Measurements from ENCODE around the gene ZNF474. TPM values are rescaled to one million over a fixed set of nuclear protein-coding genes. Genes with fewer than 3 reads are reported as not detected.
"Not testable (repeated sequence)": the region's sequence is repeated elsewhere in the genome, so short reads cannot be mapped to it uniquely, and the experiment has no call there.

ZNF474 gene
- 0.96 and 4.9 TPM in 2 replicates for total RNA-seq (2014; rRNA removed; shearing (Covaris generic); ENCODE audit: low replicate concordance)

- in situ Hi-C loops (cut with HindIII; ENCODE audit: low pct_unique_long_range_greater_than_20kb, low sequenced_read_pairs) = no loop called here
- peak; percentile 77 for DNase-seq (ENCODE audit: low read depth)
These were observed at the start of gene ZNF474 for GRCh38 chr5:122129306-122129705. Gene ZNF474 (plus strand): TSS chr5:122129546. CDS start chr5:122151991, 22,445 bp downstream.

GRCh38 chr5:122081541-122081940 is 47.8 kb upstream of the ZNF474 start:
- in situ Hi-C loops (cut with HindIII; ENCODE audit: low pct_unique_long_range_greater_than_20kb, low sequenced_read_pairs) = no loop called here
- DNase-seq (ENCODE audit: low read depth) = no peak

GRCh38 chr5:122083535-122083934 is 45.8 kb upstream of the ZNF474 start:
- DNase-seq (ENCODE audit: low read depth) = no peak
- in situ Hi-C loops (cut with HindIII; ENCODE audit: low pct_unique_long_range_greater_than_20kb, low sequenced_read_pairs) = no loop called here

- in situ Hi-C loops (cut with HindIII; ENCODE audit: low pct_unique_long_range_greater_than_20kb, low sequenced_read_pairs) = no loop called here
- DNase-seq (ENCODE audit: low read depth) = no peak
These were observed 44.3 kb upstream of the ZNF474 start for GRCh38 chr5:122085041-122085440.

GRCh38 chr5:122089096-122090013 is 40.0 kb upstream of the ZNF474 start:
- in situ Hi-C loops (cut with HindIII; ENCODE audit: low pct_unique_long_range_greater_than_20kb, low sequenced_read_pairs) = no loop called here

GRCh38 chr5:122091936-122092600 is 37.3 kb upstream of the ZNF474 start:
- in situ Hi-C loops (cut with HindIII; ENCODE audit: low pct_unique_long_range_greater_than_20kb, low sequenced_read_pairs) = no loop called here
- peak; percentile 35 for DNase-seq (ENCODE audit: low read depth)

More at GRCh38 chr5:122089096-122090013, 40.0 kb upstream of the ZNF474 start:
- no peak for DNase-seq (ENCODE audit: low read depth)

GRCh38 chr5:122093415-122094180 is 35.7 kb upstream of the ZNF474 start:
- no peak for DNase-seq (ENCODE audit: low read depth)
- in situ Hi-C loops (cut with HindIII; ENCODE audit: low pct_unique_long_range_greater_than_20kb, low sequenced_read_pairs) = no loop called here

- DNase-seq (ENCODE audit: low read depth); in situ Hi-C loops (cut with HindIII; ENCODE audit: low pct_unique_long_range_greater_than_20kb, low sequenced_read_pairs): not testable (repeated sequence)
These were observed 35.1 kb upstream of the ZNF474 start for GRCh38 chr5:122094251-122094650.

GRCh38 chr5:122095158-122095557 is 34.2 kb upstream of the ZNF474 start:
- in situ Hi-C loops (cut with HindIII; ENCODE audit: low pct_unique_long_range_greater_than_20kb, low sequenced_read_pairs) = no loop called here
- no peak for DNase-seq (ENCODE audit: low read depth)

GRCh38 chr5:122097391-122097790 is 32.0 kb upstream of the ZNF474 start:
- DNase-seq (ENCODE audit: low read depth) = no peak
- in situ Hi-C loops (cut with HindIII; ENCODE audit: low pct_unique_long_range_greater_than_20kb, low sequenced_read_pairs) = no loop called here

GRCh38 chr5:122099060-122099790 is 30.1 kb upstream of the ZNF474 start:
- peak; percentile 85 for DNase-seq (ENCODE audit: low read depth)
- in situ Hi-C loops (cut with HindIII; ENCODE audit: low pct_unique_long_range_greater_than_20kb, low sequenced_read_pairs) = no loop called here

GRCh38 chr5:122101636-122102285 is 27.6 kb upstream of the ZNF474 start:
- DNase-seq (ENCODE audit: low read depth) = peak; percentile 49
- in situ Hi-C loops (cut with HindIII; ENCODE audit: low pct_unique_long_range_greater_than_20kb, low sequenced_read_pairs) = no loop called here

- in situ Hi-C loops (cut with HindIII; ENCODE audit: low pct_unique_long_range_greater_than_20kb, low sequenced_read_pairs) = no loop called here
- DNase-seq (ENCODE audit: low read depth) = peak; percentile 57
These were observed 26.5 kb upstream of the ZNF474 start for GRCh38 chr5:122102825-122103224.

GRCh38 chr5:122105909-122106308 is 23.4 kb upstream of the ZNF474 start:
- DNase-seq (ENCODE audit: low read depth) = no peak
- in situ Hi-C loops (cut with HindIII; ENCODE audit: low pct_unique_long_range_greater_than_20kb, low sequenced_read_pairs) = no loop called here

GRCh38 chr5:122107016-122107415 is 22.3 kb upstream of the ZNF474 start:
- in situ Hi-C loops (cut with HindIII; ENCODE audit: low pct_unique_long_range_greater_than_20kb, low sequenced_read_pairs) = no loop called here
- DNase-seq (ENCODE audit: low read depth) = no peak

GRCh38 chr5:122110987-122111386 is 18.4 kb upstream of the ZNF474 start:
- DNase-seq (ENCODE audit: low read depth) = no peak
- in situ Hi-C loops (cut with HindIII; ENCODE audit: low pct_unique_long_range_greater_than_20kb, low sequenced_read_pairs) = no loop called here

- in situ Hi-C loops (cut with HindIII; ENCODE audit: low pct_unique_long_range_greater_than_20kb, low sequenced_read_pairs) = no loop called here
- DNase-seq (ENCODE audit: low read depth) = no peak
These were observed 17.9 kb upstream of the ZNF474 start for GRCh38 chr5:122111460-122111859.

All from Caki2 (cell line).